HL-60 (cell line): ENCODE measurements around the gene MPPED1.

Experiments used
- POLR2AphosphoS5 ChIP-seq: IDR thresholded peaks from 2 replicates; pipeline ENCODE4 v1.6.1; 2012; ENCODE audit warnings: low read depth
- SPI1 ChIP-seq: IDR thresholded peaks from 2 replicates; pipeline ENCODE4 v1.6.1; 2012; ENCODE audit warnings: low read depth, mild to moderate bottlenecking, borderline replicate concordance
- TF ChIP-seq, protein P1 (sequence below): IDR thresholded peaks from one replicate; pipeline ENCODE4 v1.5.1; 2011; ENCODE audit warnings: low read length, control low read depth, inconsistent platforms; ENCODE audit not compliant: insufficient read depth
- TF ChIP-seq, protein P2 (sequence below): IDR thresholded peaks from 2 replicates; pipeline ENCODE4 v1.6.1; 2012; ENCODE audit warnings: low read depth; ENCODE audit not compliant: insufficient replicate concordance

DNA sequence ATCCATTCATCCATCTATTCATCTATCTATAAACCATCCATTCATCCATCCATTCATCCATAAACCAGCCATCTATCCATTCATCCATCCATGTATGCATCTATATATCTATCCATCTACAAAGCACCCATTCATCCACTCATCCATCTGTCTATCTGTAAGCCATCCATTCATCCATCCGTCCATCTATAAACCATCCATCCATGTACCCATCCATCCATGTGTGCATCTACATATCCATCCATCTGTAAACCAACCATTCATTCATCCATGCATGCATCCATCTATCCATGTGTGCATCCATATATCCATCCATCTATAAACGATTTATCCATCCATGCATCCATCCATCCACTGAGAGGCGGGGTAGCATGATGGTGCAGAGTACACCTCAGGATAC lies 58.4 kb downstream of the MPPED1 start:
- TF ChIP-seq, protein P1, sequence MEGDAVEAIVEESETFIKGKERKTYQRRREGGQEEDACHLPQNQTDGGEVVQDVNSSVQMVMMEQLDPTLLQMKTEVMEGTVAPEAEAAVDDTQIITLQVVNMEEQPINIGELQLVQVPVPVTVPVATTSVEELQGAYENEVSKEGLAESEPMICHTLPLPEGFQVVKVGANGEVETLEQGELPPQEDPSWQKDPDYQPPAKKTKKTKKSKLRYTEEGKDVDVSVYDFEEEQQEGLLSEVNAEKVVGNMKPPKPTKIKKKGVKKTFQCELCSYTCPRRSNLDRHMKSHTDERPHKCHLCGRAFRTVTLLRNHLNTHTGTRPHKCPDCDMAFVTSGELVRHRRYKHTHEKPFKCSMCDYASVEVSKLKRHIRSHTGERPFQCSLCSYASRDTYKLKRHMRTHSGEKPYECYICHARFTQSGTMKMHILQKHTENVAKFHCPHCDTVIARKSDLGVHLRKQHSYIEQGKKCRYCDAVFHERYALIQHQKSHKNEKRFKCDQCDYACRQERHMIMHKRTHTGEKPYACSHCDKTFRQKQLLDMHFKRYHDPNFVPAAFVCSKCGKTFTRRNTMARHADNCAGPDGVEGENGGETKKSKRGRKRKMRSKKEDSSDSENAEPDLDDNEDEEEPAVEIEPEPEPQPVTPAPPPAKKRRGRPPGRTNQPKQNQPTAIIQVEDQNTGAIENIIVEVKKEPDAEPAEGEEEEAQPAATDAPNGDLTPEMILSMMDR = no peak
- TF ChIP-seq POLR2AphosphoS5 (no peak), SPI1 (no peak)
- TF ChIP-seq, protein P2, sequence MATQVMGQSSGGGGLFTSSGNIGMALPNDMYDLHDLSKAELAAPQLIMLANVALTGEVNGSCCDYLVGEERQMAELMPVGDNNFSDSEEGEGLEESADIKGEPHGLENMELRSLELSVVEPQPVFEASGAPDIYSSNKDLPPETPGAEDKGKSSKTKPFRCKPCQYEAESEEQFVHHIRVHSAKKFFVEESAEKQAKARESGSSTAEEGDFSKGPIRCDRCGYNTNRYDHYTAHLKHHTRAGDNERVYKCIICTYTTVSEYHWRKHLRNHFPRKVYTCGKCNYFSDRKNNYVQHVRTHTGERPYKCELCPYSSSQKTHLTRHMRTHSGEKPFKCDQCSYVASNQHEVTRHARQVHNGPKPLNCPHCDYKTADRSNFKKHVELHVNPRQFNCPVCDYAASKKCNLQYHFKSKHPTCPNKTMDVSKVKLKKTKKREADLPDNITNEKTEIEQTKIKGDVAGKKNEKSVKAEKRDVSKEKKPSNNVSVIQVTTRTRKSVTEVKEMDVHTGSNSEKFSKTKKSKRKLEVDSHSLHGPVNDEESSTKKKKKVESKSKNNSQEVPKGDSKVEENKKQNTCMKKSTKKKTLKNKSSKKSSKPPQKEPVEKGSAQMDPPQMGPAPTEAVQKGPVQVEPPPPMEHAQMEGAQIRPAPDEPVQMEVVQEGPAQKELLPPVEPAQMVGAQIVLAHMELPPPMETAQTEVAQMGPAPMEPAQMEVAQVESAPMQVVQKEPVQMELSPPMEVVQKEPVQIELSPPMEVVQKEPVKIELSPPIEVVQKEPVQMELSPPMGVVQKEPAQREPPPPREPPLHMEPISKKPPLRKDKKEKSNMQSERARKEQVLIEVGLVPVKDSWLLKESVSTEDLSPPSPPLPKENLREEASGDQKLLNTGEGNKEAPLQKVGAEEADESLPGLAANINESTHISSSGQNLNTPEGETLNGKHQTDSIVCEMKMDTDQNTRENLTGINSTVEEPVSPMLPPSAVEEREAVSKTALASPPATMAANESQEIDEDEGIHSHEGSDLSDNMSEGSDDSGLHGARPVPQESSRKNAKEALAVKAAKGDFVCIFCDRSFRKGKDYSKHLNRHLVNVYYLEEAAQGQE = no peak
